HFF-Myc (cell line): ENCODE results near the gene SWT1.

Source experiments
- DNase-seq: peaks from one replicate; pipeline ENCODE4 v3.0.0-alpha.2; 2011; ENCODE audit warnings: low read depth; ENCODE audit errors: extremely low read depth
- H3K4me3 ChIP-seq: replicated peaks from 2 replicates; pipeline ENCODE4 v1.5.1; 2011; ENCODE audit warnings: low read depth, mild to moderate bottlenecking, control low read depth, low read length
- TF ChIP-seq, protein P1 (sequence below): IDR thresholded peaks from 2 replicates; pipeline ENCODE4 v1.5.1; 2012; ENCODE audit warnings: mild to moderate bottlenecking, low read depth, low read length, control low read depth; ENCODE audit errors: missing control alignments

SWT1 gene

DNA sequence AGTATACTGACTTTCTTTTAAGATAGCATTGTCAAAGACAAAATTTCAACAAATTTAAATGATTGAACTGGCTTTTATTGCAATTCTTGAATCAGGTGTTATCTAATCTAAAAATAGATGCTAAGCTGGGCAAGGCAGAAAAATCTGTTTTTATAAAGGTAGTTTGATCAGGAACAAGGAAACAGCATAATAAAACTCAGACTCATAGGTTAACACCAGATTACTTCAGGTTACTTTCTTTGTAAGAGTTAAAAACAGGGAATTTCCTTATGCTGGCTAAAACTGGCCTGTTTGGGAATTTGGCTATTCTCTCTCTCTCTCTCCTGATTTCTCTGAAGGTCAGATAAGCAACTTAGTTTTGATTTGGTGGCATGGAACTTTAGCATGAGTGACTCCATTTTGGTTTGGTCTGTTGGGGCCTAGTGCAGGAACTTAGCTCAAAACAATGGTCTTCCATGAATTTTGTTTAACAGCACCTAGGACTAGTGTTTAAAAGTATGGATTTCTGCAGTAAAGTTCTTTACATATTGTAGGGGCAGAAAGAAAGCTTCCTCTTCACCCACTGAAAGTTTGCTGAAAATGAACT is 184.3 kb downstream of the SWT1 start:
- TF ChIP-seq, protein P1, sequence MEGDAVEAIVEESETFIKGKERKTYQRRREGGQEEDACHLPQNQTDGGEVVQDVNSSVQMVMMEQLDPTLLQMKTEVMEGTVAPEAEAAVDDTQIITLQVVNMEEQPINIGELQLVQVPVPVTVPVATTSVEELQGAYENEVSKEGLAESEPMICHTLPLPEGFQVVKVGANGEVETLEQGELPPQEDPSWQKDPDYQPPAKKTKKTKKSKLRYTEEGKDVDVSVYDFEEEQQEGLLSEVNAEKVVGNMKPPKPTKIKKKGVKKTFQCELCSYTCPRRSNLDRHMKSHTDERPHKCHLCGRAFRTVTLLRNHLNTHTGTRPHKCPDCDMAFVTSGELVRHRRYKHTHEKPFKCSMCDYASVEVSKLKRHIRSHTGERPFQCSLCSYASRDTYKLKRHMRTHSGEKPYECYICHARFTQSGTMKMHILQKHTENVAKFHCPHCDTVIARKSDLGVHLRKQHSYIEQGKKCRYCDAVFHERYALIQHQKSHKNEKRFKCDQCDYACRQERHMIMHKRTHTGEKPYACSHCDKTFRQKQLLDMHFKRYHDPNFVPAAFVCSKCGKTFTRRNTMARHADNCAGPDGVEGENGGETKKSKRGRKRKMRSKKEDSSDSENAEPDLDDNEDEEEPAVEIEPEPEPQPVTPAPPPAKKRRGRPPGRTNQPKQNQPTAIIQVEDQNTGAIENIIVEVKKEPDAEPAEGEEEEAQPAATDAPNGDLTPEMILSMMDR, result no peak
- no peak for DNase-seq
- no peak overlapping the region for H3K4me3 ChIP-seq
